A673 (cell line): Measurements from ENCODE around the gene ST3GAL6.

Experiments
- EZH2 ChIP-seq: fragments of 200-600 bp; sonication (generic); IDR thresholded peaks from 2 replicates; pipeline ENCODE4 v1.6.1; 2017; ENCODE audit warnings: borderline replicate concordance, low read depth, mild to moderate bottlenecking, mixed read lengths, antibody characterized with exemption, low read length; ENCODE audit not compliant: poor library complexity, severe bottlenecking
- TF ChIP-seq, protein P1 (sequence below): fragments of 300-800, 200-600 bp; sonication (generic); conservative IDR thresholded peaks from 2 replicates; pipeline ENCODE4 v1.5.1; 2017; ENCODE audit warnings: low read depth, mild to moderate bottlenecking, antibody characterized with exemption, low read length, moderate library complexity, mixed read lengths

DNA sequence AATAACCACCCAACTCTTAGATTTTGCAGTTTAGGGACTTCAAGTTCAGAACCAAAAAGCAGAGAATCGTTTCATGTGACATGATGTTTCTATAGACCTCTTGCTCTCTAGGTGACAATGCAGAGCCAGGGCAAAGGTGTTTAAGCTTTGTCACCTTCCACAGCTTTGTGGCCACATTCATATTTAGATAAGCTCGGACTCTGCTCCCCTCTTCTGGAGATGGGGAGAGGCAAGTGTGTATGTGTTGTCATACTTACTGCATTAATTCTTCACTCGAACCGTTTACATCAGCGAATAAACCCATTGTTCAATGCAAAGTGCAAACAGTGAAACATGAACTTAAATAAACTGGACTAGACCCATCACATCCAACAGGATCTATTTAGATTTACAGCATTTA lies 33.2 kb downstream of the ST3GAL6 start:
- TF ChIP-seq, protein P1, sequence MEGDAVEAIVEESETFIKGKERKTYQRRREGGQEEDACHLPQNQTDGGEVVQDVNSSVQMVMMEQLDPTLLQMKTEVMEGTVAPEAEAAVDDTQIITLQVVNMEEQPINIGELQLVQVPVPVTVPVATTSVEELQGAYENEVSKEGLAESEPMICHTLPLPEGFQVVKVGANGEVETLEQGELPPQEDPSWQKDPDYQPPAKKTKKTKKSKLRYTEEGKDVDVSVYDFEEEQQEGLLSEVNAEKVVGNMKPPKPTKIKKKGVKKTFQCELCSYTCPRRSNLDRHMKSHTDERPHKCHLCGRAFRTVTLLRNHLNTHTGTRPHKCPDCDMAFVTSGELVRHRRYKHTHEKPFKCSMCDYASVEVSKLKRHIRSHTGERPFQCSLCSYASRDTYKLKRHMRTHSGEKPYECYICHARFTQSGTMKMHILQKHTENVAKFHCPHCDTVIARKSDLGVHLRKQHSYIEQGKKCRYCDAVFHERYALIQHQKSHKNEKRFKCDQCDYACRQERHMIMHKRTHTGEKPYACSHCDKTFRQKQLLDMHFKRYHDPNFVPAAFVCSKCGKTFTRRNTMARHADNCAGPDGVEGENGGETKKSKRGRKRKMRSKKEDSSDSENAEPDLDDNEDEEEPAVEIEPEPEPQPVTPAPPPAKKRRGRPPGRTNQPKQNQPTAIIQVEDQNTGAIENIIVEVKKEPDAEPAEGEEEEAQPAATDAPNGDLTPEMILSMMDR, result no peak
- no peak for TF ChIP-seq EZH2
